Measurements from ENCODE around the gene PEX10.

DNA sequence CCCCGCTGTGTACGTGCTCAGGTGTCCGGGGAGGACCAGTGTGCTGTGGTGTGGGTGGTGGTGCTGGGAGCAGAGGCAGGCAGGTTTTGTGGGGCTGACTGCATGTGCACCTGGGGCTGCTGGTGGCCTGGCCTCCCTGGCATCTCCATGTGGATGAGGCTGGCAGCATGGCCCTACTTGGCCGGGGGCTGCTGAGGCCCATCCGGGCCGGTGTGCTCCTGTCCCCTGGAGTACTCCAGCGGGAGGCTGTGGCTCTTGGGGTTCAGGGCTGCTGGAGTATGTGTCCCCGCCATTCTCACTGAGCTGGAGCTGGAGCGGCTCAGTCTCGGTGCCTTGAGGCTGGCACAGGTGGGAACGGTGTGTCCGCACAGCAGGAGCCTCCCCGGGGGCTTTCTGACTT, 20.8 kb upstream of the PEX10 start:
- TF ChIP-seq, protein P1, sequence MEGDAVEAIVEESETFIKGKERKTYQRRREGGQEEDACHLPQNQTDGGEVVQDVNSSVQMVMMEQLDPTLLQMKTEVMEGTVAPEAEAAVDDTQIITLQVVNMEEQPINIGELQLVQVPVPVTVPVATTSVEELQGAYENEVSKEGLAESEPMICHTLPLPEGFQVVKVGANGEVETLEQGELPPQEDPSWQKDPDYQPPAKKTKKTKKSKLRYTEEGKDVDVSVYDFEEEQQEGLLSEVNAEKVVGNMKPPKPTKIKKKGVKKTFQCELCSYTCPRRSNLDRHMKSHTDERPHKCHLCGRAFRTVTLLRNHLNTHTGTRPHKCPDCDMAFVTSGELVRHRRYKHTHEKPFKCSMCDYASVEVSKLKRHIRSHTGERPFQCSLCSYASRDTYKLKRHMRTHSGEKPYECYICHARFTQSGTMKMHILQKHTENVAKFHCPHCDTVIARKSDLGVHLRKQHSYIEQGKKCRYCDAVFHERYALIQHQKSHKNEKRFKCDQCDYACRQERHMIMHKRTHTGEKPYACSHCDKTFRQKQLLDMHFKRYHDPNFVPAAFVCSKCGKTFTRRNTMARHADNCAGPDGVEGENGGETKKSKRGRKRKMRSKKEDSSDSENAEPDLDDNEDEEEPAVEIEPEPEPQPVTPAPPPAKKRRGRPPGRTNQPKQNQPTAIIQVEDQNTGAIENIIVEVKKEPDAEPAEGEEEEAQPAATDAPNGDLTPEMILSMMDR (IDR thresholded peaks at IDR 0.05; ENCODE audit: low read depth, low read length, missing input control): no peak
- no peak for TF ChIP-seq RAD21 (IDR thresholded peaks at IDR 0.05)
- no peak for TF ChIP-seq TAF1 (conservative IDR thresholded peaks at IDR 0.05)
- no peak for TF ChIP-seq YY1 (IDR thresholded peaks at IDR 0.05)
- no peak for TF ChIP-seq SP1 (IDR thresholded peaks at IDR 0.05)
- TF ChIP-seq, protein P2, sequence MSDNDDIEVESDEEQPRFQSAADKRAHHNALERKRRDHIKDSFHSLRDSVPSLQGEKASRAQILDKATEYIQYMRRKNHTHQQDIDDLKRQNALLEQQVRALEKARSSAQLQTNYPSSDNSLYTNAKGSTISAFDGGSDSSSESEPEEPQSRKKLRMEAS (IDR thresholded peaks at IDR 0.05): no peak
- TF ChIP-seq, protein P3, sequence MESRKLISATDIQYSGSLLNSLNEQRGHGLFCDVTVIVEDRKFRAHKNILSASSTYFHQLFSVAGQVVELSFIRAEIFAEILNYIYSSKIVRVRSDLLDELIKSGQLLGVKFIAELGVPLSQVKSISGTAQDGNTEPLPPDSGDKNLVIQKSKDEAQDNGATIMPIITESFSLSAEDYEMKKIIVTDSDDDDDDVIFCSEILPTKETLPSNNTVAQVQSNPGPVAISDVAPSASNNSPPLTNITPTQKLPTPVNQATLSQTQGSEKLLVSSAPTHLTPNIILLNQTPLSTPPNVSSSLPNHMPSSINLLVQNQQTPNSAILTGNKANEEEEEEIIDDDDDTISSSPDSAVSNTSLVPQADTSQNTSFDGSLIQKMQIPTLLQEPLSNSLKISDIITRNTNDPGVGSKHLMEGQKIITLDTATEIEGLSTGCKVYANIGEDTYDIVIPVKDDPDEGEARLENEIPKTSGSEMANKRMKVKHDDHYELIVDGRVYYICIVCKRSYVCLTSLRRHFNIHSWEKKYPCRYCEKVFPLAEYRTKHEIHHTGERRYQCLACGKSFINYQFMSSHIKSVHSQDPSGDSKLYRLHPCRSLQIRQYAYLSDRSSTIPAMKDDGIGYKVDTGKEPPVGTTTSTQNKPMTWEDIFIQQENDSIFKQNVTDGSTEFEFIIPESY (IDR thresholded peaks at IDR 0.05): no peak
- TF ChIP-seq EGR1 (IDR thresholded peaks at IDR 0.05; ENCODE audit: low read depth in 2 of 2): no peak
- TF ChIP-seq, protein P4, sequence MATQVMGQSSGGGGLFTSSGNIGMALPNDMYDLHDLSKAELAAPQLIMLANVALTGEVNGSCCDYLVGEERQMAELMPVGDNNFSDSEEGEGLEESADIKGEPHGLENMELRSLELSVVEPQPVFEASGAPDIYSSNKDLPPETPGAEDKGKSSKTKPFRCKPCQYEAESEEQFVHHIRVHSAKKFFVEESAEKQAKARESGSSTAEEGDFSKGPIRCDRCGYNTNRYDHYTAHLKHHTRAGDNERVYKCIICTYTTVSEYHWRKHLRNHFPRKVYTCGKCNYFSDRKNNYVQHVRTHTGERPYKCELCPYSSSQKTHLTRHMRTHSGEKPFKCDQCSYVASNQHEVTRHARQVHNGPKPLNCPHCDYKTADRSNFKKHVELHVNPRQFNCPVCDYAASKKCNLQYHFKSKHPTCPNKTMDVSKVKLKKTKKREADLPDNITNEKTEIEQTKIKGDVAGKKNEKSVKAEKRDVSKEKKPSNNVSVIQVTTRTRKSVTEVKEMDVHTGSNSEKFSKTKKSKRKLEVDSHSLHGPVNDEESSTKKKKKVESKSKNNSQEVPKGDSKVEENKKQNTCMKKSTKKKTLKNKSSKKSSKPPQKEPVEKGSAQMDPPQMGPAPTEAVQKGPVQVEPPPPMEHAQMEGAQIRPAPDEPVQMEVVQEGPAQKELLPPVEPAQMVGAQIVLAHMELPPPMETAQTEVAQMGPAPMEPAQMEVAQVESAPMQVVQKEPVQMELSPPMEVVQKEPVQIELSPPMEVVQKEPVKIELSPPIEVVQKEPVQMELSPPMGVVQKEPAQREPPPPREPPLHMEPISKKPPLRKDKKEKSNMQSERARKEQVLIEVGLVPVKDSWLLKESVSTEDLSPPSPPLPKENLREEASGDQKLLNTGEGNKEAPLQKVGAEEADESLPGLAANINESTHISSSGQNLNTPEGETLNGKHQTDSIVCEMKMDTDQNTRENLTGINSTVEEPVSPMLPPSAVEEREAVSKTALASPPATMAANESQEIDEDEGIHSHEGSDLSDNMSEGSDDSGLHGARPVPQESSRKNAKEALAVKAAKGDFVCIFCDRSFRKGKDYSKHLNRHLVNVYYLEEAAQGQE (IDR thresholded peaks at IDR 0.05): no peak
- TF ChIP-seq JUND (IDR thresholded peaks at IDR 0.05): no peak
- TF ChIP-seq FOXA1 (IDR thresholded peaks at IDR 0.05): no peak
- no peak for TF ChIP-seq GABPA (IDR thresholded peaks at IDR 0.05 in 1 of 2, conservative IDR thresholded peaks at IDR 0.05 in 1 of 2)
